NB4 (cell line): ENCODE measurements around the gene PLP1.
"Not testable (repeated sequence)": the region's sequence is repeated elsewhere in the genome, so short reads cannot be mapped to it uniquely, and the experiment has no call there.

Experiments
- DNase-seq: peaks from one replicate; pipeline ENCODE4 v3.0.0; 2010; ENCODE audit warnings: low read depth
- H3K4me3 ChIP-seq: one replicate; pipeline ENCODE4 v1.5.1; 2011; ENCODE audit warnings: mild to moderate bottlenecking, low read depth, low read length, moderate library complexity
- MYC ChIP-seq: IDR thresholded peaks from 2 replicates; pipeline ENCODE4 v1.6.1; 2011; ENCODE audit warnings: low read depth, low read length
- POLR2A ChIP-seq: IDR thresholded peaks from 2 replicates; pipeline ENCODE4 v1.6.1; 2011; ENCODE audit warnings: mild to moderate bottlenecking; ENCODE audit not compliant: insufficient read length; ENCODE audit errors: extremely low read depth
- TF ChIP-seq, protein P1 (sequence below): IDR thresholded peaks from one replicate; pipeline ENCODE4 v1.5.1; 2012; ENCODE audit warnings: low read depth, low read length
- TF ChIP-seq, protein P2 (sequence below): IDR thresholded peaks from 2 replicates; pipeline ENCODE4 v1.6.1; 2011; ENCODE audit warnings: low read depth, low read length

The PLP1 gene

DNA sequence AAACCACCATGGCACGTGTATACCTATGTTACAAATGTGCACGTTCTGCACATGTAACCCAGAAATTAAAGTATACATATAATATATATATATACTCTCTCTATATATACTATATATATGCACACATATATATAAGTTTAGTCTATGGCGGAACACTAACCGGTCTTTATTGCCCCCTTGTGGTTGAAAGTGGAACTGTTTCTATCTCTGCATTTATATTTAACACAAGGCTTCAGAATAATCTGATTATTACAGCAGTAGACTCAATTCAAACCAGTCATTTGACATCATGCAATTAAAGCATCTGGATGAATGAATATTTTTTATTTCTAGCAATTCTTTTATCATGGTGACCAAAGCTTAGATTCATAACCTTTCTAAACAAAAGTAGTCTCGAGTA lies 40.9 kb downstream of the PLP1 start:
- DNase-seq: peak; percentile 49
- TF ChIP-seq, protein P1, sequence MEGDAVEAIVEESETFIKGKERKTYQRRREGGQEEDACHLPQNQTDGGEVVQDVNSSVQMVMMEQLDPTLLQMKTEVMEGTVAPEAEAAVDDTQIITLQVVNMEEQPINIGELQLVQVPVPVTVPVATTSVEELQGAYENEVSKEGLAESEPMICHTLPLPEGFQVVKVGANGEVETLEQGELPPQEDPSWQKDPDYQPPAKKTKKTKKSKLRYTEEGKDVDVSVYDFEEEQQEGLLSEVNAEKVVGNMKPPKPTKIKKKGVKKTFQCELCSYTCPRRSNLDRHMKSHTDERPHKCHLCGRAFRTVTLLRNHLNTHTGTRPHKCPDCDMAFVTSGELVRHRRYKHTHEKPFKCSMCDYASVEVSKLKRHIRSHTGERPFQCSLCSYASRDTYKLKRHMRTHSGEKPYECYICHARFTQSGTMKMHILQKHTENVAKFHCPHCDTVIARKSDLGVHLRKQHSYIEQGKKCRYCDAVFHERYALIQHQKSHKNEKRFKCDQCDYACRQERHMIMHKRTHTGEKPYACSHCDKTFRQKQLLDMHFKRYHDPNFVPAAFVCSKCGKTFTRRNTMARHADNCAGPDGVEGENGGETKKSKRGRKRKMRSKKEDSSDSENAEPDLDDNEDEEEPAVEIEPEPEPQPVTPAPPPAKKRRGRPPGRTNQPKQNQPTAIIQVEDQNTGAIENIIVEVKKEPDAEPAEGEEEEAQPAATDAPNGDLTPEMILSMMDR: peak; percentile 19
- TF ChIP-seq MYC (no peak), POLR2A (no peak)
- TF ChIP-seq, protein P2, sequence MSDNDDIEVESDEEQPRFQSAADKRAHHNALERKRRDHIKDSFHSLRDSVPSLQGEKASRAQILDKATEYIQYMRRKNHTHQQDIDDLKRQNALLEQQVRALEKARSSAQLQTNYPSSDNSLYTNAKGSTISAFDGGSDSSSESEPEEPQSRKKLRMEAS: no peak
- no peak overlapping the region for H3K4me3 ChIP-seq

DNA sequence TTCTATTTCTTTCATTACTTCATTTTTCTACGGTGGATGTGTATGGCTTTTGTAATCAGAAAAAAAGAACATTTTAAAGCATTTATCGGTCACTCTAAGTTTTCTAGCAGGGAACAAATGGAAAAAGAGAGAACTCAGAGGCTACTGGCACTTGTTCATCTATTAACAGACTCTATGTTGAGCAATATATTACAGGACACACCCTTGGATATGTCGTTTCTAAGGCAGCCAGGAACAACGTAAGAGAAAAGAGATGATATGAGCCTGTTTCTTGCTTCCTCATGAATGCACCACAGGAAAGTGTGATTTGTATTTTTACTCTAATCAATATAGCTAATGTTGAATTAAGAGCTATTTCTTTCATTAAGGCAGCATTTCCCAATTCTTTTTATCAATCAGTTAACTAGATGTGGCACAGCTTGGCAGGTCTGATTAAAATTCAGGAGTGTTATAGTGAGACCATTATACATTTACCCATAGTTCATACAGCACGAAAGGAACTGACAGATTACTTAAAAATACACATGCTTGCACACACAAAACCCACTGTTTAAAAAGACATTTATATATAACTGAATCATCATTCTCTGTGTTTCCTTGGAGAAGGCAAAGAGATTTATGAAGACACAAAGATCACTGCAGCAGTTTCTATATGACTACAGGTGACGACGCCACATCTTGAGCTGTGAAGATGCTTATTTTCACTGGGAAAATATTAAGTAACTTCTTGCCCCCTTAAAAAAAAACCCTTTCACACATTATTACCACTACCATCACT lies 42.4 kb downstream of the PLP1 start:
- DNase-seq: no peak
- no peak overlapping the region for H3K4me3 ChIP-seq
- TF ChIP-seq MYC: no peak
- TF ChIP-seq, protein P1: no peak
- TF ChIP-seq, protein P2: no peak
- TF ChIP-seq POLR2A: no peak

DNA sequence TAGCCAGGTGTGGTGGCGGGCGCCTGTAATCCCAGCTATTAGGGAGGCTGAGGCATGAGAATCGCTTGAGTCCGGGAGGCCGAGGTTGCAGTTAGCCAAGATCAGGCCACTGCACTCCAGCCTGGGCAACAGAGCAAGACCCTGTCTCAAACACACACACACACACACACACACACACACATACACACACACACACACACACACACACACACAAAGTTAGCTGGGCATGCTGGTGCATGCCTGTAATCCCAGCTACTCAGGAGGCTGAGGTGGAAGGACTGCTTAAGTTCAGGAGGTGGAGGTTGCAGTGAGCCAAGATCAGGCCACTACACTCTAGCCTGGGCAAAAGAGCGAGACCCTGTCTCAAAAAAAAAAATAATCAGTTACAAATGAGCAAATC lies 44.2 kb downstream of the PLP1 start:
- H3K4me3 ChIP-seq, DNase-seq: not testable (repeated sequence)

DNA sequence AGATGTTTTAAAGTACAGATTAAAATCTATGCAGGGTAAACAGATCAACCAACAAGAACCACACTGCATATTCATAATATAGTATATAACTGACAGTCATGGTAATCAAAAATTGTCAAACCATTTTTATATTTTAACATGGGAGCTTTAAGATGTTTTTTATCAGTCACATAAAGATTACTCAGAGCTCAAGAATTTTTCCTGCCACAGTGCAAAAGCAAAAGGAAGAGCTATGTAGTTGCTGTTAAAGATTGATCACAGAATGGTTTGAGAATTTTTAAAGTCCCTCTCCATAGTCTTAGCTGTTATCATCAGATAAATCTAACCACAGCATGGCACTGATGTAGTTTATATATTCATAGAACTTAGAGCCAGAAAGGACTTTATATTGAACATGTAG lies 47.0 kb downstream of the PLP1 start:
- TF ChIP-seq MYC (no peak), POLR2A (no peak)
- TF ChIP-seq, protein P1: no peak
- TF ChIP-seq, protein P2: no peak
- no peak overlapping the region for H3K4me3 ChIP-seq
- no peak for DNase-seq

DNA sequence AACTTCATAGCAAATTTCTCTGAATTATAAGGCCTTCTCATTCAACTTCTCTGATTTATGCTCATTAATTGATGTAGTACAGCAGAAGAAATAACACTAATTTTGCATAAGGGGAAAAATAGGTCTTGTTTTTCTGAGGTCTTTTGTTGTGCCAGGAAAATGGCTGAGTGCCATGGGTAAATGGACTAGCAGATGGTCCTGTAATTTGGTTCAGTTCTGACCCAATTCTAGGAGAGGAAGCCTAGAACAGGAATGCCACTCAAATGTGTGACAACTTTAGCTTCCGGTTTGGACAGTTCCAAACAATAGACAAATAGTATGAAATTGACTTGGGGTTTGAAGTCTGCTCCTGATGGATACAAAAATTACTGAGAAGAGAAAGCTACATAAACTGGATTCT lies 49.2 kb downstream of the PLP1 start:
- DNase-seq: no peak
- no peak overlapping the region for H3K4me3 ChIP-seq
- TF ChIP-seq, protein P2: no peak
- TF ChIP-seq, protein P1: no peak
- TF ChIP-seq MYC: no peak
- TF ChIP-seq POLR2A: no peak

DNA sequence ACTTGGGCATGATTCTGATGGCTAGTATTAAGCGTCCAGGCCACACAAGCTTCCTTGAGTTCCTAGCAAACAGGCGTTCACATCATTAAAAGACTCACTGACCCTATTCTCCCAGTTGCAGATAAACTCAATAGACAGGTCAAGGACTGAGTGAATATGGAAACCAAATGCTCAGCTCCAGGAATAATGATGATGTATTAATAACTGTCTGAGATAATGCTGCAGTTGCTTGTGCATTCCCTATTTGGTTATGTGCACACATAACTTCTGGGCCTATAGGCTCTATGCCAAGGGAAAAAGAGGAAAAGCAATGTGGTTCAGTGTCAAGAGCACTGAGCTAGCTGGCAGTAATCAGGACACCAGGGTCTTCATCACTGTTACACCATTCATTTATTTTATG lies 51.9 kb downstream of the PLP1 start:
- TF ChIP-seq MYC: no peak
- TF ChIP-seq, protein P1: no peak
- TF ChIP-seq POLR2A: no peak
- TF ChIP-seq, protein P2: no peak
- no peak for DNase-seq
- no peak overlapping the region for H3K4me3 ChIP-seq
